ENCODE results near the gene VPS51.

VPS51 gene

DNA sequence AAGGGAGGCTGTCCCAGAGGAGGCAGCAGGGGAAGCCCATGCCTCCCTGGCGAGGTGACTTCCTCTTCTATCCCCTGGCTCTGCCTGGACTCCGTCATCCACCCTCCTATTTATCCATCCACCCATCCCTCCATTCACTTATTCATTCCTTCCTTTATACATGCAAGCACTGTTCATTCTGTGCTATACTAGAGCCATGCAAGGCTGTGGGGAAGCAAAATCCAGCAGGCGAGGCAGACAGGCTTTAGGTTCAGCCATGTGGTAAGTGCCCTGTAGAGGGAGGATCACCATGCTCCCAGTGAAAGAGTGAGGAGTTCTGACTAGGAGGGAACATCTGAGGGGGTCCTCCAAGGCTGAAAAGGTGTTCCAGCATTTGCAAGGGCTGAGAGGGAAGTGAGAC lies 36.5 kb upstream of the VPS51 start:
- no peak overlapping the region for H3K27ac ChIP-seq (ENCODE audit: low read depth, low read length)
- no peaks in the 10 kb centered on the region for H3K9me3 ChIP-seq (ENCODE audit: control insufficient read depth in 1 of 2, low read length in 2 of 2)
- H3K36me3 ChIP-seq (ENCODE audit: control insufficient read depth in 1 of 2, insufficient read depth in 2 of 2, low read length in 2 of 2), result no peaks in the 10 kb centered on the region

DNA sequence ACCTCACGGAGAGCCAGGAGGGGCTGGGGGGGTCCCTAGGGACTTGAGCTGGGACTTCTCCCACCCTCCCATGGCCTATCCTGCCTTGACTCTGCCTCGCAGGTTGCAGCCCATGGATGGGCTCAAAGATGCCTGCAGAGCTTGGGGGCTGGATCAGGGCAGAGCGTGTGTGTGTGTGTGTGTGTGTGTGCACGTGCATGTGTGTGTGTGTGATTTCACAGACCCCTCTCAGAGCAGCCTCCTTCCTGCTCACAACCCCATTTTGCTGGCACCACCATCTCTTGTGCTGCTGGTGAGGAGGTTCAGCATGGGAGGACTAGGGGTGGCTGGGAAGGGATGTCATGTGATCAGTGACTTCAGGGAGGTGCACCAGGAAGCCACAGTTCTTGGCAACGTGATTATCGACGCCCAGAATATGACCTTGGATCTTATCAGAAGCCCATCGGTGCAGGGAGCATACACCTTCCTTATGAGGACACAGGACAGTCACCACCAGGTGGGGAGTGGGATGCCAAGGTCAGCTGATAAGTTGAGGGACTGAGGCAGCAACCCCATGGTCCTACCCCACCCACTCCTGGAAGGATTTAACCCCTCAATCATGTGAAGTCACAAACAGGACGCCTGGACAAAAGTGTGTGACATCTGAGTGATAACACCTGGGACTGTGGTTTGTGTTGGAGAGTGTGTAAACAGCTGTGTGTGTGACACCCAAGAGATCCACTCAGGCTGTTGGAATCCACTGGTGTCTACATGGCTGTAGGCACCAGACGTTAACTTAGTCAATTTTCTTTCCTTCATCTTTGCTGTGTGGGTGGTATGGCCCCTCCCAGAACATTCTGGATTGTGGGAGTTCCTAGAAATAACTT lies 35.8 kb upstream of the VPS51 start:
- H3K9ac ChIP-seq (ENCODE audit: low read depth in 1 of 2, low read length in 2 of 2), result peak overlapping the region in 1 of 2 donors; percentile 26
- no peak overlapping the region for H3K27ac ChIP-seq (ENCODE audit: low read depth, low read length)
- peaks cover 24 to 30% of the 10 kb centered on the region in 2 donors for H3K4me1 ChIP-seq (ENCODE audit: control insufficient read depth in 1 of 2, insufficient read depth in 2 of 2, low read length in 2 of 2)
- no peak overlapping the region for H3K4me3 ChIP-seq (ENCODE audit: low read depth in 1 of 2, low read length in 2 of 2)
- H3K27me3 ChIP-seq (ENCODE audit: control insufficient read depth in 1 of 2, insufficient read depth in 2 of 2, low read length in 2 of 2), result no peaks in the 10 kb centered on the region
- H3K36me3 ChIP-seq (ENCODE audit: control insufficient read depth in 1 of 2, insufficient read depth in 2 of 2, low read length in 2 of 2), result no peaks in the 10 kb centered on the region
- H3K9me3 ChIP-seq (ENCODE audit: control insufficient read depth in 1 of 2, low read length in 2 of 2), result no peaks in the 10 kb centered on the region

More for the DNA sequence above, 36.5 kb upstream of the VPS51 start:
- H3K27me3 ChIP-seq (ENCODE audit: control insufficient read depth in 1 of 2, insufficient read depth in 2 of 2, low read length in 2 of 2), result no peaks in the 10 kb centered on the region
- H3K9ac ChIP-seq (ENCODE audit: low read depth in 1 of 2, low read length in 2 of 2), result no peak overlapping the region
- peaks cover 26 to 32% of the 10 kb centered on the region in 2 donors for H3K4me1 ChIP-seq (ENCODE audit: control insufficient read depth in 1 of 2, insufficient read depth in 2 of 2, low read length in 2 of 2)
- H3K4me3 ChIP-seq (ENCODE audit: low read depth in 1 of 2, low read length in 2 of 2), result no peak overlapping the region

DNA sequence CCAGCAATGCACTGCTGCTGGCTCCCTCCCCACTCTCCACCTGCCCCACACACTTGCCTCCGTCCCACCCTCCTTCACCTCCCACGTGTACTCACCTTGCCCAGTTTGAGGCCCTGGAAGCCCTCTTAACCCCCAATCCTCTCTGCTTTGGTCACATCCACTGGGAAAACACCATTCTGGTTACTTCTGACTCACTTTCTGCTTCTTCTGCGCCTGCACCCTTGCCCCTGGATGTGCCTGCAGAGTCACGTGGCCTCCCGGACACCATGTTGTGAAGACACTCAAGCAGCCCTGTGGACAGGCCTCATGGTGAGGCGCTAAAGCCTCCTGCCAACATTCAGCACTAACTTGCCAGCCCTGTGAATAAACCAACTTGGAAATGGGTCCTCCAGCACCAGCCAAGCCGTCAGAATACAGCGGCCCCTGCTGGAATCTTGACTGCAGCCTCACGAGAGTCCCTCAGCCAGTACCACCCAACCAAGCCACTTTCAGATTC lies 35.1 kb upstream of the VPS51 start:
- Histone ChIP-seq H3K4me1 (ENCODE audit: control insufficient read depth in 1 of 2, insufficient read depth in 2 of 2, low read length in 2 of 2) (peaks cover 24 to 30% of the 10 kb centered on the region in 2 donors), H3K27me3 (ENCODE audit: control insufficient read depth in 1 of 2, insufficient read depth in 2 of 2, low read length in 2 of 2) (no peaks in the 10 kb centered on the region), H3K9me3 (ENCODE audit: control insufficient read depth in 1 of 2, low read length in 2 of 2) (no peaks in the 10 kb centered on the region), H3K4me3 (ENCODE audit: low read depth in 1 of 2, low read length in 2 of 2) (no peak overlapping the region), H3K36me3 (ENCODE audit: control insufficient read depth in 1 of 2, insufficient read depth in 2 of 2, low read length in 2 of 2) (no peaks in the 10 kb centered on the region), H3K9ac (ENCODE audit: low read depth in 1 of 2, low read length in 2 of 2) (no peak overlapping the region), H3K27ac (ENCODE audit: low read depth, low read length) (no peak overlapping the region)

DNA sequence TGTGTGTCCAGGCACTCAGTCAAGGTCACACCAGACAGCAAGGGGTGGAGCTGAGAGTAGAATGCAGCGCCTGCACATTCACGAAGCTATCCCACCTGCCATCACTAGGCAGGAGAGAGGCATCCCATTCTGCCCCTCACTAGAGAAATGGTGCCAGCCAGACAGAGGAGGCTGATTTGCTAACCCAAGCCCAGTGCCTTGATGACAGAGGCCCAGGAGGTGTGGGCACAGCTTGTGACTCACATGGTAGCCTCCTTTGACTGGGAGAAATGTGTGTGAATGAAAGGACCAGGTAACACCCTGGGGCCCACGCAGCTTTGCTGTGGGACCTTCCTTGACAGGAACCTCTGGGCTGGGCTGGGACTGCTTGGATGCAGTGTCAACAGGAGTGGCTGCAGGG lies 32.5 kb upstream of the VPS51 start:
- Histone ChIP-seq H3K9me3 (ENCODE audit: control insufficient read depth in 1 of 2, low read length in 2 of 2) (no peaks in the 10 kb centered on the region), H3K27ac (ENCODE audit: low read depth, low read length) (no peak overlapping the region), H3K4me3 (ENCODE audit: low read depth in 1 of 2, low read length in 2 of 2) (no peak overlapping the region), H3K9ac (ENCODE audit: low read depth in 1 of 2, low read length in 2 of 2) (no peak overlapping the region), H3K4me1 (ENCODE audit: control insufficient read depth in 1 of 2, insufficient read depth in 2 of 2, low read length in 2 of 2) (peaks cover 16 to 21% of the 10 kb centered on the region in 2 donors), H3K27me3 (ENCODE audit: control insufficient read depth in 1 of 2, insufficient read depth in 2 of 2, low read length in 2 of 2) (no peaks in the 10 kb centered on the region), H3K36me3 (ENCODE audit: control insufficient read depth in 1 of 2, insufficient read depth in 2 of 2, low read length in 2 of 2) (no peaks in the 10 kb centered on the region)

DNA sequence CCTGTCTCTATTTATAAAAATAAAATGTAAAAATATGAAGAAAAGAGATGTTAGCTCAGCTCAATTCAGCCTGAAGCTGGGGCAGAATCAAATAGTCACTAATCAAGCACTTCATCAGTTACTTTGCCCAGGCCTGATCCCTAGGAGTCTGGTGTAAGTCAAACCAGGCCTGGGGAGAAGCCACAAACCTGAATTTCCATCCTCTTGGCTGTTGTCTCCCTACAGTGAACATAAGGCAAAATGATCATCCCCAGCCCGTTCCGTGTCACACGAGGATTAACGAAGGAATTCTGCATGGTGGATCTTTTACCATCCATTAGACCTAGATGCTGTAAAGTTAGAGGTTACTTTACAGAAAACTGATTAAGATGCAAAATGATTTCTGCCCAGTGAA lies 31.2 kb upstream of the VPS51 start:
- Histone ChIP-seq H3K36me3 (ENCODE audit: control insufficient read depth in 1 of 2, insufficient read depth in 2 of 2, low read length in 2 of 2) (no peaks in the 10 kb centered on the region), H3K9me3 (ENCODE audit: control insufficient read depth in 1 of 2, low read length in 2 of 2) (no peaks in the 10 kb centered on the region), H3K4me1 (ENCODE audit: control insufficient read depth in 1 of 2, insufficient read depth in 2 of 2, low read length in 2 of 2) (peaks cover 8% of the 10 kb centered on the region in 2 donors), H3K9ac (ENCODE audit: low read depth in 1 of 2, low read length in 2 of 2) (no peak overlapping the region), H3K27ac (ENCODE audit: low read depth, low read length) (no peak overlapping the region), H3K27me3 (ENCODE audit: control insufficient read depth in 1 of 2, insufficient read depth in 2 of 2, low read length in 2 of 2) (no peaks in the 10 kb centered on the region), H3K4me3 (ENCODE audit: low read depth in 1 of 2, low read length in 2 of 2) (no peak overlapping the region)

DNA sequence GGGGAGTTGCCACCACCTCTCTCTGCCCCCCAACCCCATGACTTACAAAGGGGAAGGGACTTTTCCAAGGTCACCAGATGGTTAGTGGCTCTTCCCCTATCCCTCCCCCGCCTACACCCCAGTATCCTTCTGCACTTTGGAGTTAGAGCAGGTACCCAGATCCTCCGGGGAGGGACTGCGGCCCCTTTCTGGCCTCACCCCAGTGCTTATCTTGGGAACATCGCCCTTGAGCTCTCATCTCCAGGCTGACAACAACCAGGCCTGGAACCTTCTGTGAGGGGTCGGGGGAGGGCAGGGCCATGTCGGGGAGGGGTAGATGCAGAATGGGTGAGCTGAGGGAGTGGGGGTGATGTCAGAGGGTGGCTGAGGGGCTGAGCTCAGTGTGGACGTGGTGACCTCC lies 30.2 kb upstream of the VPS51 start:
- no peak overlapping the region for H3K9ac ChIP-seq (ENCODE audit: low read depth in 1 of 2, low read length in 2 of 2)
- H3K9me3 ChIP-seq (ENCODE audit: control insufficient read depth in 1 of 2, low read length in 2 of 2), result no peaks in the 10 kb centered on the region
- H3K36me3 ChIP-seq (ENCODE audit: control insufficient read depth in 1 of 2, insufficient read depth in 2 of 2, low read length in 2 of 2), result no peaks in the 10 kb centered on the region
- H3K27me3 ChIP-seq (ENCODE audit: control insufficient read depth in 1 of 2, insufficient read depth in 2 of 2, low read length in 2 of 2), result no peaks in the 10 kb centered on the region
- no peaks in the 10 kb centered on the region for H3K4me1 ChIP-seq (ENCODE audit: control insufficient read depth in 1 of 2, insufficient read depth in 2 of 2, low read length in 2 of 2)
- no peak overlapping the region for H3K4me3 ChIP-seq (ENCODE audit: low read depth in 1 of 2, low read length in 2 of 2)
- H3K27ac ChIP-seq (ENCODE audit: low read depth, low read length), result no peak overlapping the region

DNA sequence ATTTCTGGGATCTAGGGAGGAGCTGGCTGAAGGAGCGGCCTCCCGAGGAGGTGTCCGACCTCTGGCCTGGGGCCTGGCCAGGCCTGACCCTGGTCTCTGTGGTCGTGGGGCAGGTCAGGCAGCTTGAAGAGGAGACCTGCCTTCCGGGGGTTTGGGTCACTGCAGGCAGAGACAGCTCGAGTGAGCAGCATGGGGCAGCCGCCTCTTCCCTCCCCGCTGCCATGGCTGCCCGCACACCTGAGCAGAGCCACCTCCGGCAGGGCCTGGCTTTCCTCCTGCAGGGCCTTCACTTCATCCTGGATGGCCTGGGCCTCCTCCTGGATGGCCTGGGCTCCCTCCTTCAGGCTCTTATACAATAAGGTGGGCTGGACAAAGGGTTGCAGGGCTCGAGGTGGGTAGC lies 29.7 kb upstream of the VPS51 start:
- H3K36me3 ChIP-seq (ENCODE audit: control insufficient read depth in 1 of 2, insufficient read depth in 2 of 2, low read length in 2 of 2), result no peaks in the 10 kb centered on the region
- no peaks in the 10 kb centered on the region for H3K27me3 ChIP-seq (ENCODE audit: control insufficient read depth in 1 of 2, insufficient read depth in 2 of 2, low read length in 2 of 2)
- no peak overlapping the region for H3K27ac ChIP-seq (ENCODE audit: low read depth, low read length)
- no peak overlapping the region for H3K9ac ChIP-seq (ENCODE audit: low read depth in 1 of 2, low read length in 2 of 2)
- no peaks in the 10 kb centered on the region for H3K4me1 ChIP-seq (ENCODE audit: control insufficient read depth in 1 of 2, insufficient read depth in 2 of 2, low read length in 2 of 2)
- no peaks in the 10 kb centered on the region for H3K9me3 ChIP-seq (ENCODE audit: control insufficient read depth in 1 of 2, low read length in 2 of 2)
- no peak overlapping the region for H3K4me3 ChIP-seq (ENCODE audit: low read depth in 1 of 2, low read length in 2 of 2)

DNA sequence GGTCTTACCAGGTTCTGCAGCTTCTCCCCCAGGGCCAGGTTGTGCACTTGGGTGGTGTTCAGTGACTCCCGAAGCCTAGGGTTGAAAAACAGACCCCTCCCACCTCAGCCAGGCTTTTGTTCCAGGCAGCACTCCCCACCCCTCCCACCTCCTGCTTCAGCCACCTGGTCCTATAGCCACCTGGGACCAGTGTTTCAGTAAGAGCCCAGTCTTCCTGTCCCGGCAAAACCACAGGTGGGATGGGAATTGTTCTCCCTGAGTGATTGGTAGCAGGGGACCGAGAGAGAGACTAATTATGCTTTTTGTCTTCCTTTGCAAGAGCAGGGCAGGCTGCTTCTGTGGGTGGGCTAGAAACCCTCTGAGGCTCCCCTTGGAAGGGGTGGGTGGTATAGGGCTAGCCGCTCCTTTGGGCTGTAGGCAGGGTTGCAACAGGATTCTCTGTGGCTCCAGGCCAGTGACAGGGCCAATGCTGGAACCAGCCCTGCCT lies 29.2 kb upstream of the VPS51 start:
- no peak overlapping the region for H3K9ac ChIP-seq (ENCODE audit: low read depth in 1 of 2, low read length in 2 of 2)
- H3K9me3 ChIP-seq (ENCODE audit: control insufficient read depth in 1 of 2, low read length in 2 of 2), result no peaks in the 10 kb centered on the region
- H3K27ac ChIP-seq (ENCODE audit: low read depth, low read length), result no peak overlapping the region
- H3K36me3 ChIP-seq (ENCODE audit: control insufficient read depth in 1 of 2, insufficient read depth in 2 of 2, low read length in 2 of 2), result no peaks in the 10 kb centered on the region
- H3K4me3 ChIP-seq (ENCODE audit: low read depth in 1 of 2, low read length in 2 of 2), result no peak overlapping the region
- H3K4me1 ChIP-seq (ENCODE audit: control insufficient read depth in 1 of 2, insufficient read depth in 2 of 2, low read length in 2 of 2), result no peaks in the 10 kb centered on the region
- H3K27me3 ChIP-seq (ENCODE audit: control insufficient read depth in 1 of 2, insufficient read depth in 2 of 2, low read length in 2 of 2), result no peaks in the 10 kb centered on the region

DNA sequence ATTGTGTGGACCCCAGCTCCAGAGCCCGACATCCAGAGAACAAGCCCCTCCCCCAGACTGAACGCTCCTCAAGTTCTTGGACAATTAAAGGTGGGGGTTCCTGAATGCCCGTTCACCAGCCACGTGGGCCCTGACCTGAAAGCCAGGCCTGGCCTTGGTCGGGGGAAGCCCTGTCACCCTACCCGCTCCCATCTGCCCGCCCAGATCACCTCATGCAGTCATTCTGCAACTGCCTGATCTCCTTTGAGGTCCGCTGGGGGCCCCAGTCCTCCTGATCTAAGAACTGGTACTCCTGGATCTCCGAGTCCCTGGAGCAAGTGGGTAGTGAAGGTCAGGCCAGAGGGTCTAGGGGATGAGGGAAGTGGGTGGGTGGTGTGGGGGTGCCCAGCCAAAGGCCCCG lies 28.6 kb upstream of the VPS51 start:
- Histone ChIP-seq H3K4me3 (ENCODE audit: low read depth in 1 of 2, low read length in 2 of 2) (no peak overlapping the region), H3K36me3 (ENCODE audit: control insufficient read depth in 1 of 2, insufficient read depth in 2 of 2, low read length in 2 of 2) (no peaks in the 10 kb centered on the region), H3K9ac (ENCODE audit: low read depth in 1 of 2, low read length in 2 of 2) (no peak overlapping the region), H3K27me3 (ENCODE audit: control insufficient read depth in 1 of 2, insufficient read depth in 2 of 2, low read length in 2 of 2) (no peaks in the 10 kb centered on the region), H3K4me1 (ENCODE audit: control insufficient read depth in 1 of 2, insufficient read depth in 2 of 2, low read length in 2 of 2) (no peaks in the 10 kb centered on the region), H3K27ac (ENCODE audit: low read depth, low read length) (no peak overlapping the region), H3K9me3 (ENCODE audit: control insufficient read depth in 1 of 2, low read length in 2 of 2) (no peaks in the 10 kb centered on the region)

DNA sequence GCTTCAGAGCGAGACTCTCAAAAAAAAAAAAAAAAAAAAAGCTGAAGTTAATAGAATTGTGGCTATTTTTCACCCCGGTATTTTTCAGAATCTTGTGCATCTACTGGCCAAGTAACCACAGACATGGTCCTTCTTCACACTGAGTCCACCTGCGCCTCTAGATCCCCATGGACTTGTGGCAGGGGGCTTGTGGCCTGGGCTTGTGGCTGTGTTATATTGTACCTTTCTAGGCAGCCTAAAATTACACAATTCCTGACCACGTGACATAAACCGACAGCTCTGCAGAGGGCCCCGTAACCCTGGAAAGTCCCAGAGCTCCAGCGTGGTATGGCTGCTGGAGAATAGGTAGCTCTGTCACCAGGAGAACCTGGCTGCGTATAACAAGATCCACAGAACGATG lies 26.8 kb upstream of the VPS51 start:
- no peak overlapping the region for H3K27ac ChIP-seq (ENCODE audit: low read depth, low read length)
- no peaks in the 10 kb centered on the region for H3K4me1 ChIP-seq (ENCODE audit: control insufficient read depth in 1 of 2, insufficient read depth in 2 of 2, low read length in 2 of 2)
- no peaks in the 10 kb centered on the region for H3K36me3 ChIP-seq (ENCODE audit: control insufficient read depth in 1 of 2, insufficient read depth in 2 of 2, low read length in 2 of 2)
- no peaks in the 10 kb centered on the region for H3K9me3 ChIP-seq (ENCODE audit: control insufficient read depth in 1 of 2, low read length in 2 of 2)
- no peak overlapping the region for H3K9ac ChIP-seq (ENCODE audit: low read depth in 1 of 2, low read length in 2 of 2)
- no peaks in the 10 kb centered on the region for H3K27me3 ChIP-seq (ENCODE audit: control insufficient read depth in 1 of 2, insufficient read depth in 2 of 2, low read length in 2 of 2)
- no peak overlapping the region for H3K4me3 ChIP-seq (ENCODE audit: low read depth in 1 of 2, low read length in 2 of 2)

Measured in duodenal mucosa (tissue), 2 donors.